ENCODE measurements around the gene ARHGEF10L. TPM values are rescaled to one million over a fixed set of nuclear protein-coding genes. Genes with fewer than 3 reads are reported as not detected.

The ARHGEF10L gene
- total RNA-seq, 1 experiment from 2014 or later, result 3.3 TPM

- Histone ChIP-seq H3K9me3 (ENCODE audit: low read depth, low read length, poor library complexity, severe bottlenecking) (no peaks in the 10 kb centered on the region), H3K27ac (ENCODE audit: low read depth, low read length, poor library complexity, severe bottlenecking) (no peak overlapping the region), H3K4me3 (ENCODE audit: low read depth, low read length, poor library complexity, severe bottlenecking) (no peak overlapping the region), H3K36me3 (ENCODE audit: insufficient read depth, low read length, poor library complexity, severe bottlenecking) (no peaks in the 10 kb centered on the region), H3K4me1 (ENCODE audit: insufficient read depth, low read length, poor library complexity, severe bottlenecking) (no peaks in the 10 kb centered on the region), H3K27me3 (replicated peaks; ENCODE audit: insufficient read depth, low read depth, low read length, poor library complexity) (no peaks in the 10 kb centered on the region)
- intact Hi-C loops (cut with micrococcal nuclease; ENCODE audit: unreplicated experiment), result loop anchor here (5.0 kb wide), 1 partner anchor 438 kb away; no protein-coding TSS in a partner anchor
- DNase-seq (ENCODE audit: low spot score), result no peak
- ChIA-PET CTCF (no interaction called here), POLR2A (ENCODE audit: low non-redundant PET) (no interaction called here)
- no peak for TF ChIP-seq EZH2 (IDR thresholded peaks at IDR 0.05; ENCODE audit: borderline replicate concordance, low read depth, low read length, poor library complexity, severe bottlenecking)
- no peak for TF ChIP-seq CTCF (conservative IDR thresholded peaks at IDR 0.05; ENCODE audit: low read depth, low read length)
- no TSS peak for BruUV-seq (replicated peaks)
Measured at GRCh38 chr1:17664322-17664721, 124.8 kb downstream of the ARHGEF10L start.

GRCh38 chr1:17665054-17665453 lies 125.6 kb downstream of the ARHGEF10L start:
- Histone ChIP-seq H3K4me3 (ENCODE audit: low read depth, low read length, poor library complexity, severe bottlenecking) (no peak overlapping the region), H3K4me1 (ENCODE audit: insufficient read depth, low read length, poor library complexity, severe bottlenecking) (no peaks in the 10 kb centered on the region), H3K36me3 (ENCODE audit: insufficient read depth, low read length, poor library complexity, severe bottlenecking) (no peaks in the 10 kb centered on the region), H3K27ac (ENCODE audit: low read depth, low read length, poor library complexity, severe bottlenecking) (no peak overlapping the region), H3K27me3 (replicated peaks; ENCODE audit: insufficient read depth, low read depth, low read length, poor library complexity) (no peaks in the 10 kb centered on the region), H3K9me3 (ENCODE audit: low read depth, low read length, poor library complexity, severe bottlenecking) (no peaks in the 10 kb centered on the region)
- BruUV-seq (replicated peaks), result no TSS peak
- no peak for TF ChIP-seq CTCF (conservative IDR thresholded peaks at IDR 0.05; ENCODE audit: low read depth, low read length)
- TF ChIP-seq EZH2 (IDR thresholded peaks at IDR 0.05; ENCODE audit: borderline replicate concordance, low read depth, low read length, poor library complexity, severe bottlenecking), result no peak
- DNase-seq (ENCODE audit: low spot score), result no peak
- ChIA-PET POLR2A (ENCODE audit: low non-redundant PET) (no interaction called here), CTCF (no interaction called here)
- intact Hi-C loops (cut with micrococcal nuclease; ENCODE audit: unreplicated experiment), result no loop called here

GRCh38 chr1:17665950-17666720 lies 126.6 kb downstream of the ARHGEF10L start:
- no peaks in the 10 kb centered on the region for H3K4me1 ChIP-seq (ENCODE audit: insufficient read depth, low read length, poor library complexity, severe bottlenecking)
- CTCF ChIA-PET, result interaction anchor here (0.6 to 1.2 kb wide), 2 partner anchors 12 to 1011 kb away, joined by 3 to 7 read pairs; no protein-coding TSS in a partner anchor
- no peak overlapping the region for H3K27ac ChIP-seq (ENCODE audit: low read depth, low read length, poor library complexity, severe bottlenecking)
- POLR2A ChIA-PET (ENCODE audit: low non-redundant PET), result no interaction called here
- TF ChIP-seq CTCF (conservative IDR thresholded peaks at IDR 0.05; ENCODE audit: low read depth, low read length) (no peak), EZH2 (IDR thresholded peaks at IDR 0.05; ENCODE audit: borderline replicate concordance, low read depth, low read length, poor library complexity, severe bottlenecking) (no peak)
- H3K36me3 ChIP-seq (ENCODE audit: insufficient read depth, low read length, poor library complexity, severe bottlenecking), result no peaks in the 10 kb centered on the region
- intact Hi-C loops (cut with micrococcal nuclease; ENCODE audit: unreplicated experiment), result no loop called here
- H3K27me3 ChIP-seq (replicated peaks; ENCODE audit: insufficient read depth, low read depth, low read length, poor library complexity), result no peaks in the 10 kb centered on the region
- BruUV-seq (replicated peaks), result no TSS peak
- H3K9me3 ChIP-seq (ENCODE audit: low read depth, low read length, poor library complexity, severe bottlenecking), result no peaks in the 10 kb centered on the region
- no peak overlapping the region for H3K4me3 ChIP-seq (ENCODE audit: low read depth, low read length, poor library complexity, severe bottlenecking)
- peak; percentile 12 for DNase-seq (ENCODE audit: low spot score)
